Uterus (tissue), 2 donors: ENCODE measurements around the gene RPL27A.

ENCODE experiments used
- CTCF ChIP-seq, 4 experiments: fragments of 200-600 bp in 2 of 4; fragments of 450-650 bp in 2 of 4; sonication (generic) in 2 of 4; IDR thresholded peaks; one replicate each; pipeline ENCODE4 v1.5.1; 2016 to 2019; ENCODE audit warnings: antibody characterized with exemption in 4 of 4, mild to moderate bottlenecking in 2 of 4, moderate library complexity in 1 of 4
- POLR2A ChIP-seq, 2 donors: fragments of 450-650 bp; IDR thresholded peaks; one replicate each; pipeline ENCODE4 v1.6.1; 2016; ENCODE audit warnings: antibody characterized with exemption in 2 of 2, mild to moderate bottlenecking in 1 of 2, moderate library complexity in 1 of 2

DNA sequence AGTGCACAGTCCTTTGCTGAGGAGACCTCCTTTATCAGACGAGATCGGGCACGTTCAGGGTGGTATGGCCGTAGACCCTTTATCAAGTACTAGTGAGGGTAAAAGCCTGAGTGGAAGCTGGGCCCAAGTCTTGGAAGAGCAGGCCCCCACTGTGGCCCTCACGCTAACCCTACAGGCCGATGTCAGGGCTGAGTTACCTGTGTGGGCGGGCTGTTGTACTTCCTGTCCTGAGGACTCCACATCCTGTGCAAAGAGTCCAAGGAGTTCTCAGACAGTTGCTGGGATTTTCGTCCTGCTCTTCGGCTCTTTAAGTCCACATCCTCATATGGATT, 34.9 kb downstream of the RPL27A start:
- TF ChIP-seq CTCF (IDR thresholded peaks at IDR 0.05) = no peak
- TF ChIP-seq POLR2A (IDR thresholded peaks at IDR 0.05) = no peak
